HepG2 (cell line): ENCODE results near the gene PAQR6. TPM values are rescaled to one million over a fixed set of nuclear protein-coding genes. Genes with fewer than 3 reads are reported as not detected.

ENCODE experiments used
- ATF7-NPFF ChIP-seq: sonication (generic); formaldehyde crosslinking; IDR thresholded peaks from 2 replicates; pipeline ENCODE4 v1.8.1; 2023; ENCODE audit warnings: mild to moderate bottlenecking, low read depth, missing genetic modification reagents, moderate library complexity
- CCDC6 ChIP-seq: sonication (generic); formaldehyde crosslinking; IDR thresholded peaks from 2 replicates; pipeline ENCODE4 v1.8.1; 2022; ENCODE audit warnings: mild to moderate bottlenecking, missing genetic modification reagents, moderate library complexity
- CHD4 ChIP-seq: fragments of 200-600 bp; sonication (generic); IDR thresholded peaks from 2 replicates; pipeline ENCODE4 v1.7.0; 2017; ENCODE audit warnings: mild to moderate bottlenecking, low read length, borderline replicate concordance
- CSRNP1 ChIP-seq: sonication (generic); formaldehyde crosslinking; IDR thresholded peaks from 2 replicates; pipeline ENCODE4 v1.8.1; 2023; ENCODE audit warnings: mild to moderate bottlenecking, missing genetic modification reagents
- DR1 ChIP-seq: sonication (generic); formaldehyde crosslinking; IDR thresholded peaks from 2 replicates; pipeline ENCODE4 v1.8.0; 2021; ENCODE audit warnings: mild to moderate bottlenecking, missing genetic modification reagents, inconsistent platforms
- NCOA5 ChIP-seq: sonication (generic); formaldehyde crosslinking; IDR thresholded peaks from 2 replicates; pipeline ENCODE4 v1.4.0; 2020; ENCODE audit warnings: missing genetic modification reagents
- NFE2L2 ChIP-seq: fragments of 150-350 bp; IDR thresholded peaks from 2 replicates; pipeline ENCODE4 v1.6.1; 2014; ENCODE audit warnings: low read length
- PITX1 ChIP-seq: sonication (generic); formaldehyde crosslinking; IDR thresholded peaks from 2 replicates; pipeline ENCODE4 v1.5.1; 2020; ENCODE audit warnings: mild to moderate bottlenecking, missing genetic modification reagents
- PPARG ChIP-seq: conservative IDR thresholded peaks from 2 replicates; pipeline ENCODE4 v1.6.1; 2016; ENCODE audit warnings: missing biosample characterization, missing genetic modification reagents
- PTBP1 ChIP-seq: fragments of 200-400 bp; formaldehyde crosslinking; IDR thresholded peaks from 2 replicates; pipeline ENCODE4 v1.6.1; 2018; ENCODE audit warnings: low read length, low read depth; ENCODE audit not compliant: poor library complexity, severe bottlenecking
- RFXANK ChIP-seq: IDR thresholded peaks from 2 replicates; pipeline ENCODE4 v1.6.1; 2016
- RNF2 ChIP-seq: fragments of 450-650 bp; conservative IDR thresholded peaks from 2 replicates; pipeline ENCODE4 v1.6.1; 2016; ENCODE audit warnings: low read depth
- SIX4 ChIP-seq: sonication (generic); formaldehyde crosslinking; IDR thresholded peaks from 2 replicates; pipeline ENCODE4 v1.4.0; 2020; ENCODE audit warnings: missing genetic modification reagents
- SSRP1 ChIP-seq: IDR thresholded peaks from 2 replicates; pipeline ENCODE4 v1.6.1; 2016; ENCODE audit warnings: control low read depth
- THAP8 ChIP-seq: sonication (generic); formaldehyde crosslinking; IDR thresholded peaks from 2 replicates; pipeline ENCODE4 v1.5.1; 2020; ENCODE audit warnings: missing genetic modification reagents, mild to moderate bottlenecking, borderline replicate concordance
- ZKSCAN5 ChIP-seq: sonication (generic); formaldehyde crosslinking; IDR thresholded peaks from 2 replicates; pipeline ENCODE4 v1.5.1; 2020; ENCODE audit warnings: mild to moderate bottlenecking, missing genetic modification reagents
- ZMYM2 ChIP-seq: sonication (generic); formaldehyde crosslinking; IDR thresholded peaks from 2 replicates; pipeline ENCODE4 v1.8.0; 2022; ENCODE audit warnings: mild to moderate bottlenecking, missing genetic modification reagents
- ZNF251 ChIP-seq: sonication (generic); formaldehyde crosslinking; IDR thresholded peaks from 2 replicates; pipeline ENCODE4 v1.9.0; 2021; ENCODE audit warnings: mild to moderate bottlenecking, missing genetic modification reagents
- ZNF343 ChIP-seq: sonication (generic); formaldehyde crosslinking; IDR thresholded peaks from 2 replicates; pipeline ENCODE4 v1.4.0; 2020; ENCODE audit warnings: mild to moderate bottlenecking, missing genetic modification reagents
- ZNF383 ChIP-seq: sonication (generic); formaldehyde crosslinking; IDR thresholded peaks from 2 replicates; pipeline ENCODE4 v1.4.0; 2020; ENCODE audit warnings: missing genetic modification reagents, mild to moderate bottlenecking, borderline replicate concordance
- ZNF720 ChIP-seq: sonication (generic); formaldehyde crosslinking; IDR thresholded peaks from 2 replicates; pipeline ENCODE4 v1.4.0; 2020; ENCODE audit warnings: missing genetic modification reagents
- ZZZ3 ChIP-seq: sonication (generic); formaldehyde crosslinking; IDR thresholded peaks from 2 replicates; pipeline ENCODE4 v1.4.0; 2020; ENCODE audit warnings: missing genetic modification reagents, mild to moderate bottlenecking, borderline replicate concordance
- polyA plus RNA-seq, 8 experiments: library from polyadenylated mRNA; depleted of rRNA in 3 of 8; stranded (reverse) in 7 of 8; unstranded in 1 of 8; fragments of >200 nt; fragmentation: Illumina TruSeq in 4 of 8; extraction: Trizol in 4 of 8; gene quantifications; 2 replicates each; pipeline versions ENCODE4 v1.2.1 to v1.2.3, GENCODE V29; 2011 to 2016; ENCODE audit warnings: low read depth in 4 of 8, missing spikeins in 1 of 8, mixed read lengths in 1 of 8; ENCODE audit not compliant: insufficient read depth in 1 of 8
- total RNA-seq, 5 experiments: library from RNA; depleted of rRNA; stranded (reverse); fragments of >200 nt; fragmentation: Illumina TruSeq; extraction: Trizol; gene quantifications; 2 replicates each; pipeline ENCODE4 v1.2.3, GENCODE V29; 2016; ENCODE audit warnings: low read depth in 1 of 5
- TF ChIP-seq, protein P1 (sequence below): sonication (generic); formaldehyde crosslinking; IDR thresholded peaks from 2 replicates; pipeline ENCODE4 v1.4.0; 2020; ENCODE audit warnings: mild to moderate bottlenecking, low read depth, missing genetic modification reagents
- TF ChIP-seq, protein P2 (sequence below), 2 experiments: sonication (generic) in 1 of 2; formaldehyde crosslinking in 1 of 2; IDR thresholded peaks; 2 replicates each; pipeline versions ENCODE4 v1.4.0 to v1.6.1; 2018 to 2020; ENCODE audit warnings: missing genetic modification reagents in 2 of 2, borderline replicate concordance in 1 of 2, low read depth in 1 of 2, mild to moderate bottlenecking in 1 of 2, missing biosample characterization in 1 of 2
- TF ChIP-seq, protein P3 (sequence below): sonication (generic); formaldehyde crosslinking; IDR thresholded peaks from 2 replicates; pipeline ENCODE4 v1.8.1; 2022; ENCODE audit warnings: mild to moderate bottlenecking, missing genetic modification reagents

PAQR6 gene
- total and polyA plus RNA-seq, 2 of the 13 experiments (the other 11 are each of a cell fraction or from before 2014, with no cell fraction given) = 0.82 to 1.4 TPM

GRCh38 chr1:156282479-156283222, 34.8 kb upstream of the PAQR6 start, which contains the start of gene SMG5 (continued):
- TF ChIP-seq ZNF720 (CRISPR knock-in tag) (no peak), ZZZ3 (CRISPR knock-in tag) (peak; percentile 76; the same call in 1 of the 2 replicates), ZNF343 (CRISPR knock-in tag) (peak; percentile 71; the same call in 1 of the 2 replicates), ATF7-NPFF (CRISPR knock-in tag) (peak; percentile 65), ZNF383 (no peak), NFE2L2 (no peak), NCOA5 (CRISPR knock-in tag) (no peak), PITX1 (peak; percentile 88), CCDC6 (CRISPR knock-in tag) (peak; percentile 70; the same call in 1 of the 2 replicates), ZKSCAN5 (no peak), SSRP1 (CRISPR knock-in tag) (0 out of 2 replicates have a peak, but pooled peaks have one; percentile 75), PPARG (peak; percentile 74), CSRNP1 (CRISPR knock-in tag) (no peak), SIX4 (CRISPR knock-in tag) (no peak; the same call in 1 of the 2 replicates), ZNF251 (CRISPR knock-in tag) (no peak), CHD4 (no peak), RFXANK (CRISPR knock-in tag) (peak; percentile 74; the same call in 1 of the 2 replicates), DR1 (CRISPR knock-in tag) (peak; percentile 61), ZMYM2 (no peak), PTBP1 (no peak), RNF2 (no peak), THAP8 (CRISPR knock-in tag) (peak; percentile 58; the same call in 1 of the 2 replicates)
- TF ChIP-seq, protein P1, sequence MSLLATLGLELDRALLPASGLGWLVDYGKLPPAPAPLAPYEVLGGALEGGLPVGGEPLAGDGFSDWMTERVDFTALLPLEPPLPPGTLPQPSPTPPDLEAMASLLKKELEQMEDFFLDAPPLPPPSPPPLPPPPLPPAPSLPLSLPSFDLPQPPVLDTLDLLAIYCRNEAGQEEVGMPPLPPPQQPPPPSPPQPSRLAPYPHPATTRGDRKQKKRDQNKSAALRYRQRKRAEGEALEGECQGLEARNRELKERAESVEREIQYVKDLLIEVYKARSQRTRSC = no peak
- TF ChIP-seq, protein P2, sequence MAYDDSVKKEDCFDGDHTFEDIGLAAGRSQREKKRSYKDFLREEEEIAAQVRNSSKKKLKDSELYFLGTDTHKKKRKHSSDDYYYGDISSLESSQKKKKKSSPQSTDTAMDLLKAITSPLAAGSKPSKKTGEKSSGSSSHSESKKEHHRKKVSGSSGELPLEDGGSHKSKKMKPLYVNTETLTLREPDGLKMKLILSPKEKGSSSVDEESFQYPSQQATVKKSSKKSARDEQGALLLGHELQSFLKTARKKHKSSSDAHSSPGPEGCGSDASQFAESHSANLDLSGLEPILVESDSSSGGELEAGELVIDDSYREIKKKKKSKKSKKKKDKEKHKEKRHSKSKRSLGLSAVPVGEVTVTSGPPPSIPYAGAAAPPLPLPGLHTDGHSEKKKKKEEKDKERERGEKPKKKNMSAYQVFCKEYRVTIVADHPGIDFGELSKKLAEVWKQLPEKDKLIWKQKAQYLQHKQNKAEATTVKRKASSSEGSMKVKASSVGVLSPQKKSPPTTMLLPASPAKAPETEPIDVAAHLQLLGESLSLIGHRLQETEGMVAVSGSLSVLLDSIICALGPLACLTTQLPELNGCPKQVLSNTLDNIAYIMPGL (CRISPR knock-in tag; IDR thresholded peaks at IDR 0.05; ENCODE audit: borderline replicate concordance in 1 of 2, low read depth in 1 of 2) = peak; percentile 86 to 87; a peak in 3 of 4 replicates
- TF ChIP-seq, protein P3, sequence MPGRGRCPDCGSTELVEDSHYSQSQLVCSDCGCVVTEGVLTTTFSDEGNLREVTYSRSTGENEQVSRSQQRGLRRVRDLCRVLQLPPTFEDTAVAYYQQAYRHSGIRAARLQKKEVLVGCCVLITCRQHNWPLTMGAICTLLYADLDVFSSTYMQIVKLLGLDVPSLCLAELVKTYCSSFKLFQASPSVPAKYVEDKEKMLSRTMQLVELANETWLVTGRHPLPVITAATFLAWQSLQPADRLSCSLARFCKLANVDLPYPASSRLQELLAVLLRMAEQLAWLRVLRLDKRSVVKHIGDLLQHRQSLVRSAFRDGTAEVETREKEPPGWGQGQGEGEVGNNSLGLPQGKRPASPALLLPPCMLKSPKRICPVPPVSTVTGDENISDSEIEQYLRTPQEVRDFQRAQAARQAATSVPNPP (CRISPR knock-in tag) = 0 out of 2 replicates have a peak, but pooled peaks have one; percentile 36
